Activated CD8-positive, alpha-beta T cell treated with anti-CD3 and anti-CD28 coated beads, Interleukin-2, amount 10 ng/mL, durations not matched to agents 7 days and 5 days (primary cell): ENCODE measurements around the gene TERF2IP. TPM values are rescaled to one million over a fixed set of nuclear protein-coding genes. Genes with fewer than 3 reads are reported as not detected.

Source experiments
- ATAC-seq: fragments of 150-1000 bp; cut with Tn5 transposase; one replicate; pipeline ENCODE4 v1.10.0; 2021; ENCODE audit warnings: moderate library complexity
- CTCF ChIA-PET: fragments of 350-600 bp; sonication (Branson Sonifier 250); formaldehyde crosslinking; loops from one replicate; lab custom pipeline; 2021; ENCODE audit warnings: antibody characterized with exemption; lab: Charles Lee
- POLR2A ChIA-PET: fragments of 350-600 bp; sonication (Branson Sonifier 250); formaldehyde crosslinking; loops from one replicate; lab custom pipeline; 2021; ENCODE audit warnings: antibody characterized with exemption; lab: Charles Lee
- DNase-seq: peaks from one replicate; pipeline ENCODE4 v3.0.0-alpha.2; 2020
- H3K27ac Mint-ChIP-seq: one replicate; pipeline ENCODE4 v1.8.0; 2021; ENCODE audit warnings: mild to moderate bottlenecking, mixed read lengths
- H3K27me3 Mint-ChIP-seq: one replicate; pipeline ENCODE4 v1.8.0; 2021; ENCODE audit warnings: low read depth, mixed read lengths
- H3K36me3 Mint-ChIP-seq: one replicate; pipeline ENCODE4 v1.8.0; 2021; ENCODE audit warnings: low read depth, mixed read lengths
- H3K4me1 Mint-ChIP-seq: one replicate; pipeline ENCODE4 v1.8.0; 2021; ENCODE audit warnings: low read depth, mixed read lengths
- H3K4me3 Mint-ChIP-seq: one replicate; pipeline ENCODE4 v1.8.0; 2021; ENCODE audit warnings: mild to moderate bottlenecking, mixed read lengths
- H3K9me3 Mint-ChIP-seq: one replicate; pipeline ENCODE4 v1.8.0; 2022; ENCODE audit warnings: mixed read lengths; ENCODE audit not compliant: insufficient read depth
- total RNA-seq, 2 experiments: library from RNA; stranded (reverse); gene quantifications; one replicate each; pipeline ENCODE4 v1.2.3, GENCODE V29; 2021

Gene TERF2IP
- total RNA-seq, 2 experiments from 2014 or later: 61.4 to 63.2 TPM

DNA sequence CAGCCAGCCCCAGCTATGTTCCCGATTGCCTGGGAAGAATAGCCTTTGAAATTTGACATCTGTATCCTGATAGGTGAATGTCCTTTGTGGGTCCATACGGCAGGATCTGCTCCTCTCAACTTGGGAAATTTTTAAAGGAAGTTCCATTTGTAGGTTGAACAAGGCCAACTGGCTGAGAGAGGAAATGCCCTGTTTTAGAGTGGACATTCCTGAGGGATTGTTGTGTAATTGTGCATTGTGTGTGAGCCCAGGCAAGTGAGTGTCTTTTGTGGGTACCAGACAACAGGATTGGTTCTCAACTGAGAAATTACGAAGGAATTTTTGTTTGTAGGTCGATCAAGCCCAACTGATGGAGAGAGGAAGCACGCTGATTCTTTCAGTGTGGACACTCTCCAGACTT lies 31.8 kb downstream of the TERF2IP start:
- ChIA-PET CTCF (no interaction called here), POLR2A (no interaction called here)
- H3K27me3 Mint-ChIP-seq: no peaks in the 10 kb centered on the region
- no peak overlapping the region for H3K4me3 Mint-ChIP-seq
- no peak for DNase-seq
- H3K9me3 Mint-ChIP-seq: no peaks in the 10 kb centered on the region
- no peak overlapping the region for H3K27ac Mint-ChIP-seq
- H3K4me1 Mint-ChIP-seq: no peaks in the 10 kb centered on the region
- no peak for ATAC-seq
- H3K36me3 Mint-ChIP-seq: no peaks in the 10 kb centered on the region

DNA sequence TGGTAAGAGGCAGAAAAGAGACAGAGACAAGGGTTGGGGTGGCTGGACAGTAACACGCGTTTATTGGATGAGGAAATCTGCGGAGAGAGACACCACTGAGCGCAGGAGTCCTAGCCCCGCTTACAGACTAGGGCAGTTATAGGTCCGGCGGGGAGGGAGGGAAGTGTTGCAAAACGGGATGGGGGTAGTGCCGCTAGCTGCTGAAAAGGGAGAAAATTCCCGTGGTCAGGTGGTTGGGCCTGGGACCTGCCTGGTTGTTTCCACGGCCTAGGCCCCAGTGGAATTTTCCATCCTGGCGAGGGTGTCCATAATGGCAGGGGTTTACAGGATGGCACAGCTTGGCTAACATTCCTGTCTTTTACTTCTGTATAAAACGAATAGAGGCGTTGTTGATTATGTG lies 34.7 kb downstream of the TERF2IP start:
- H3K4me1 Mint-ChIP-seq: no peaks in the 10 kb centered on the region
- H3K4me3 Mint-ChIP-seq: no peak overlapping the region
- ChIA-PET CTCF (no interaction called here), POLR2A (no interaction called here)
- H3K36me3 Mint-ChIP-seq: no peaks in the 10 kb centered on the region
- ATAC-seq: no peak
- H3K27me3 Mint-ChIP-seq: no peaks in the 10 kb centered on the region
- no peaks in the 10 kb centered on the region for H3K9me3 Mint-ChIP-seq
- no peak overlapping the region for H3K27ac Mint-ChIP-seq
- no peak for DNase-seq

DNA sequence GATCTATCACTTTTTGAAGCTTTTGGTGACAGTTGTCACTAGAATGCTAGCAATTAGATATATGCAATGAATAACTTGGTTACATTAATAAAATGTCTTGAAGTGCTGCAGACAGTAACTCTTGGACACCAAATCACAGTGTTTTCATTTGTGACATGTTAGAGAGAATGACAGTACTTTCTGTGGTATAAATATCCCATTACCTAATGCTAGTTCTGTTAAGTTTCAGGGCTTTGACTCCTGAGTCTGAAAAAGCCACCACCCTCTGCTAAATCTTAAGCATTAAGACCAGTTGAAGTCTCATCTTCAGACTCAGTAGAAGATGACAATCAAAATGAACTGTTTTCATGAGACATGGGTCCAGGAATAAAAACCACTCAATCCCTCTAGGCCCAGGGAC lies 39.8 kb downstream of the TERF2IP start:
- Mint-ChIP-seq H3K36me3 (no peaks in the 10 kb centered on the region), H3K27ac (no peak overlapping the region), H3K4me1 (peaks cover 2% of the 10 kb centered on the region), H3K27me3 (no peaks in the 10 kb centered on the region), H3K4me3 (no peak overlapping the region), H3K9me3 (peaks cover 4% of the 10 kb centered on the region)
- DNase-seq (no peak), ATAC-seq (no peak)
- ChIA-PET POLR2A (no interaction called here), CTCF (no interaction called here)

DNA sequence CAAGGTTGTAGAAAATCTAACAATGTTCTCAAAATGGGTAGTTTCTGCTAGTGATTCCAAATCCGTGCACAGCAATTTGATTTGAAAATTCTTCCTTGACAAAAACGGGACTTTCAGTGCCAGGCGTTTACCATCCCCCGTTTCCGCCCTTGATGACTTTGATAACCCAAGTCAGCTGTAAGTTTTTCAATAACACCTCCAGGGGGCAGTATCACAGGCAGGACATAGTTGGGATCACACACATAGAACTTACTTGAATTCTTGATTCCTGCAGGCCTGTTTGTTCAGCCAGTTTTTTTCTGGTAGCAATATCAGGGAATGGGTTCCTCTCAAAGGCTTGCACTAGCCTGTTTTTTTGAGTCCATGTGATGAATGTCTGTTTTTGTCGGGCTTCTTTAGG lies 48.1 kb downstream of the TERF2IP start:
- POLR2A ChIA-PET: no interaction called here
- Mint-ChIP-seq H3K9me3 (no peaks in the 10 kb centered on the region), H3K27me3 (no peaks in the 10 kb centered on the region), H3K4me1 (no peaks in the 10 kb centered on the region), H3K4me3 (no peak overlapping the region), H3K36me3 (no peaks in the 10 kb centered on the region), H3K27ac (no peak overlapping the region)
- CTCF ChIA-PET: no interaction called here
- no peak for ATAC-seq
- no peak for DNase-seq

DNA sequence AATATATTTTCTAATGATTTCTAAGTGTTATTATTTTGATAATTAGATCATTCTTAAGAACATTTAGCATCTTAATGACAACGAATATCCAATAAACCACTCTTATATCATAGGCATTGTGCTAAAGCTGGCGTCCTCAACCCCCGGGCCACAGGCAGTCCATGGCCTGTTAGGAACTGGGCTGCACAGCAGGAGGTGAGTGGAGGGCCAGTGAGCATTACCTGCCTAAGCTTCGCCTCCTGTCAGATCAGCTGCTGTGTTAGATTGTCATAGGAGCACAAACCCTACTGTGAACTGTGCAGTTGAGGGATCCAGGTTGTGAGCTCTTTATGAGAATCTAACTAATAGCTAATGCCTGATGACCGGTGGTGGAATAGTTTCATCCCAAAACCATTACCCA lies 50.0 kb downstream of the TERF2IP start:
- no peaks in the 10 kb centered on the region for H3K36me3 Mint-ChIP-seq
- ATAC-seq (no peak), DNase-seq (no peak)
- H3K27ac Mint-ChIP-seq: no peak overlapping the region
- no peak overlapping the region for H3K4me3 Mint-ChIP-seq
- ChIA-PET CTCF (no interaction called here), POLR2A (no interaction called here)
- no peaks in the 10 kb centered on the region for H3K4me1 Mint-ChIP-seq
- no peaks in the 10 kb centered on the region for H3K27me3 Mint-ChIP-seq
- no peaks in the 10 kb centered on the region for H3K9me3 Mint-ChIP-seq

DNA sequence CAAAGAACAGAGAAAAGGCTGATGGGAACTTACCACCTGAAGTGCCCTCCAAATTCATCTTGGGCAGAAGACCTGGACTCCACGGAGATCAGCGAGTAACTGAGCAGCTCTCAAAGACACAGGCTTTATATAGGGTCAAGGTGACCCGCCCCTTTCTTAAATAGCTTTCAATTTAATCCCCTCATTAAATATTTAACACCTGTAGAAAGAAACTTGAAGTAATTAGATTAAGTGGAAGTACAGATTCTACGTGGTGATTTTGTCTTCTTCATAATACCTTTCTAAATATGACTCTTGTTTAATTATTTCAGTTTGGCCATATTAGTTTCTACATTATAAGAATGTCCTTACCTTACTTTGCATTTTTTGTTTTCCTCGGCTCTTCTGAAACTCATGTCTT lies 53.8 kb downstream of the TERF2IP start, which contains the start of gene DUXB:
TSS of gene DUXB (minus strand) at position 101 of the 400 bp plus-strand sequence. CDS start at position 58, 43 bp downstream.
- ChIA-PET CTCF (no interaction called here), POLR2A (no interaction called here)
- no peak within 1 kb of the TSS for H3K27ac Mint-ChIP-seq
- H3K9me3 Mint-ChIP-seq: no peaks in the 10 kb centered on the region
- ATAC-seq: no peak
- no peaks in the 10 kb centered on the region for H3K4me1 Mint-ChIP-seq
- no peaks in the 10 kb centered on the region for H3K27me3 Mint-ChIP-seq
- no peaks in the 10 kb centered on the region for H3K36me3 Mint-ChIP-seq
- DNase-seq: no peak
- H3K4me3 Mint-ChIP-seq: no peak within 1 kb of the TSS

DNA sequence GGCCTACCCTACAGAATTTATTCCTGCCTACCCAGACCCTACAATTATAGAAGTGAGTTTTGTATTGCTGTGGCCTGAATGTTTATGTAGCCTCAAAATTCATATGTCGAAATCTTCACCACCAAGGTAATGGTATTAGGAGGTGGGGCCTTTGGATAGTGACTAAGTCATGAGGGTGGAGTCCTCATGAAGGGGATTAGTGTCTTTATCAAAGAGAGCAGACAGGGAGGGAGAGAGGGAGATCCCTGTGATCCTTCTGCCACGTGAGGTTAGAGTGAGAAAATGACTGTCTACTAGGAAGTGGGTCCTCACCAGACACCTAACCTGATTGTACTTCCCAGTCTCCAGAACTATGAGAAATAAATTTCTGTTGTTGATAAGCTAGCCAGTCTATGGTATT lies 54.7 kb downstream of the TERF2IP start:
- Mint-ChIP-seq H3K36me3 (no peaks in the 10 kb centered on the region), H3K9me3 (no peaks in the 10 kb centered on the region), H3K4me3 (no peak overlapping the region), H3K4me1 (no peaks in the 10 kb centered on the region), H3K27ac (no peak overlapping the region), H3K27me3 (no peaks in the 10 kb centered on the region)
- DNase-seq (no peak), ATAC-seq (no peak)
- ChIA-PET CTCF (no interaction called here), POLR2A (no interaction called here)

DNA sequence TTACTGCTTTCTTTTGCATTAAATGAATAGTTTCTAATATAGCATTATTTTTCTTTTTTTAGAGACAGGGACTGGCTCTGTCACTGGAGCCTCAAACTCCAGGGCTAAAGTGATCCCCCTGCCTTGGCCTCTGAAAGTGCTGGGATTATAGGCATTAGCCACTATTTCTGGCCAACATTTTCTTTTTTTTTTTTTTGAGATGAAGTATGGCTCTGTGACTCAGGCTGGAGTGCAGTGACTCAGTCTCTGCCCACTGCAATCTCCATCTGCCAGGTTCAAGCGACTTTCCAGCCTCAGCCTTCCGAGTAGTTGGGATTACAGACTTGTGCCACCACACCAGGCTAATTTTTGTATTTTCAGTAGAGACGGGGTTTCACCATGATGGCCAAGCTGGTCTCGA lies 55.7 kb downstream of the TERF2IP start:
- H3K4me1 Mint-ChIP-seq: no peaks in the 10 kb centered on the region
- ChIA-PET CTCF (no interaction called here), POLR2A (no interaction called here)
- ATAC-seq: no peak
- H3K27ac Mint-ChIP-seq: no peak overlapping the region
- no peaks in the 10 kb centered on the region for H3K9me3 Mint-ChIP-seq
- no peak overlapping the region for H3K4me3 Mint-ChIP-seq
- no peaks in the 10 kb centered on the region for H3K36me3 Mint-ChIP-seq
- no peak for DNase-seq
- no peaks in the 10 kb centered on the region for H3K27me3 Mint-ChIP-seq

Other genes with a start within 250 kb of the TERF2IP start
- gene CFDP1, start 214.3 kb upstream of the TERF2IP start, total RNA-seq: 10 to 100 TPM; 38.9 to 41.6 TPM
- gene TMEM170A, start 183.1 kb upstream of the TERF2IP start, total RNA-seq: 10 to 100 TPM; 30.2 to 31.1 TPM
- not detected for gene CHST6, start 152.3 kb upstream of the TERF2IP start, total RNA-seq
- not detected for gene CHST5, start 111.7 kb upstream of the TERF2IP start, total RNA-seq
- gene TMEM231, start 91.5 kb upstream of the TERF2IP start, total RNA-seq: 1 to 10 TPM; 2.1 to 2.3 TPM
- 10 to 100 TPM; 57.3 to 59.6 TPM for gene GABARAPL2, start 81.4 kb upstream of the TERF2IP start, total RNA-seq
- gene ADAT1, start 24.5 kb upstream of the TERF2IP start, total RNA-seq: 10 to 100 TPM; 51.8 to 51.9 TPM
- 100 to 1,000 TPM; 208 TPM for gene KARS1, start 108 bp upstream of the TERF2IP start, total RNA-seq
- gene CPHXL2, start 29.2 kb downstream of the TERF2IP start, total RNA-seq: not detected
- gene DUXB, start 53.7 kb downstream of the TERF2IP start, total RNA-seq: not detected
- gene CPHXL, start 78.7 kb downstream of the TERF2IP start, total RNA-seq: not detected